NCI-H1417 (cell line): Measurements from ENCODE around the gene HIPK2.

Experiments
- DNase-seq, 3 experiments: peaks; one replicate each; lab custom pipeline; 2025; lab: John Stamatoyannopoulos, UW

HIPK2 gene

GRCh38 chr7:139777948-139778841 lies at the start of gene HIPK2:
Gene HIPK2 (minus strand): TSS chr7:139777998. CDS start chr7:139777623, 375 bp downstream.
- DNase-seq: peak; percentile 85 to 91 (median 89)

- peak in 1 of 3 experiments; percentile 58 for DNase-seq
Observed at GRCh38 chr7:139827042-139827441, 49.2 kb upstream of the HIPK2 start.

GRCh38 chr7:139825666-139826290 lies 48.0 kb upstream of the HIPK2 start:
- DNase-seq: no peak

GRCh38 chr7:139823959-139824521 lies 46.2 kb upstream of the HIPK2 start:
- DNase-seq: no peak

- DNase-seq: no peak
Observed at GRCh38 chr7:139822855-139823254, 45.1 kb upstream of the HIPK2 start.

- no peak for DNase-seq
Observed at GRCh38 chr7:139821349-139822105, 43.7 kb upstream of the HIPK2 start.

GRCh38 chr7:139820089-139820488 lies 42.3 kb upstream of the HIPK2 start:
- no peak for DNase-seq

- DNase-seq: no peak
Observed at GRCh38 chr7:139817249-139817648, 39.5 kb upstream of the HIPK2 start.

- no peak for DNase-seq
Observed at GRCh38 chr7:139813689-139814088, 35.9 kb upstream of the HIPK2 start.

GRCh38 chr7:139813151-139813550 lies 35.4 kb upstream of the HIPK2 start:
- no peak for DNase-seq

- no peak for DNase-seq
Observed at GRCh38 chr7:139811066-139811465, 33.3 kb upstream of the HIPK2 start.

- DNase-seq: no peak
Observed at GRCh38 chr7:139808846-139809442, 31.1 kb upstream of the HIPK2 start.

- DNase-seq: peak in 1 of 3 experiments; percentile 53
Observed at GRCh38 chr7:139808427-139808826, 30.6 kb upstream of the HIPK2 start.

GRCh38 chr7:139807009-139807408 lies 29.2 kb upstream of the HIPK2 start:
- no peak for DNase-seq

- DNase-seq: no peak
Observed at GRCh38 chr7:139804571-139804970, 26.8 kb upstream of the HIPK2 start.

GRCh38 chr7:139799586-139799985 lies 21.8 kb upstream of the HIPK2 start:
- no peak for DNase-seq

GRCh38 chr7:139798892-139799291 lies 21.1 kb upstream of the HIPK2 start:
- peak in 1 of 3 experiments; percentile 23 for DNase-seq

- peak in 2 of 3 experiments; percentile 31 to 51 for DNase-seq
Observed at GRCh38 chr7:139798221-139798620, 20.4 kb upstream of the HIPK2 start.

GRCh38 chr7:139797607-139798006 lies 19.8 kb upstream of the HIPK2 start:
- DNase-seq: no peak

- no peak for DNase-seq
Observed at GRCh38 chr7:139791316-139791715, 13.5 kb upstream of the HIPK2 start.

GRCh38 chr7:139784648-139785047 lies 6.8 kb upstream of the HIPK2 start:
- no peak for DNase-seq
